OCI-M2 (cell line): ENCODE results near the gene TGFBR3L.
A peak's percentile ranks its signal among the peaks of the same experiment; 100 is the strongest.
"Not testable (repeated sequence)": the region's sequence is repeated elsewhere in the genome, so short reads cannot be mapped to it uniquely, and the experiment has no call there.

ENCODE experiments used
- DNase-seq: peaks from one replicate; lab custom pipeline; 2025; ENCODE audit not compliant: unreplicated experiment; lab: John Stamatoyannopoulos, UW

Gene TGFBR3L

GRCh38 chr19:7916103-7916954 is 1.7 kb downstream of the TGFBR3L start:
- no peak for DNase-seq

- DNase-seq = no peak
These were observed 2.3 kb downstream of the TGFBR3L start for GRCh38 chr19:7916955-7917266.

GRCh38 chr19:7917267-7918061 is 2.8 kb downstream of the TGFBR3L start:
- DNase-seq = no peak

- DNase-seq = not testable (repeated sequence)
These were observed 3.5 kb downstream of the TGFBR3L start for GRCh38 chr19:7918062-7918614.

GRCh38 chr19:7918615-7919421 is 4.2 kb downstream of the TGFBR3L start:
- no peak for DNase-seq

- DNase-seq = no peak
These were observed 5.2 kb downstream of the TGFBR3L start, which contains the start of gene SNAPC2 for GRCh38 chr19:7919610-7920518. Gene SNAPC2, plus strand, starts transcription at chr19:7920338. Its CDS starts 29 bp downstream, at chr19:7920367.

- DNase-seq = peak; percentile 91
These were observed 6.1 kb downstream of the TGFBR3L start for GRCh38 chr19:7920519-7921301.

- DNase-seq = no peak
These were observed 6.8 kb downstream of the TGFBR3L start for GRCh38 chr19:7921302-7921966.

- DNase-seq = no peak
These were observed 7.6 kb downstream of the TGFBR3L start for GRCh38 chr19:7921967-7922835.

GRCh38 chr19:7922836-7923195 is 8.2 kb downstream of the TGFBR3L start:
- no peak for DNase-seq

- no peak for DNase-seq
These were observed 8.9 kb downstream of the TGFBR3L start for GRCh38 chr19:7923295-7924191.

- no peak for DNase-seq
These were observed 9.6 kb downstream of the TGFBR3L start for GRCh38 chr19:7924241-7924640.

GRCh38 chr19:7924651-7925170 is 10.1 kb downstream of the TGFBR3L start:
- no peak for DNase-seq

- no peak for DNase-seq
These were observed 10.7 kb downstream of the TGFBR3L start for GRCh38 chr19:7925171-7925851.

GRCh38 chr19:7926021-7926726 is 11.5 kb downstream of the TGFBR3L start, which contains the start of gene CTXN1:
Gene CTXN1, minus strand, starts transcription at chr19:7926135. Its CDS starts 597 bp downstream, at chr19:7925538.
- no peak for DNase-seq
